COLO668 (cell line): ENCODE results near the gene TNNT2.

Source experiments
- DNase-seq: peaks from one replicate; lab custom pipeline; 2025; ENCODE audit not compliant: unreplicated experiment; lab: John Stamatoyannopoulos, UW

The TNNT2 gene

DNA sequence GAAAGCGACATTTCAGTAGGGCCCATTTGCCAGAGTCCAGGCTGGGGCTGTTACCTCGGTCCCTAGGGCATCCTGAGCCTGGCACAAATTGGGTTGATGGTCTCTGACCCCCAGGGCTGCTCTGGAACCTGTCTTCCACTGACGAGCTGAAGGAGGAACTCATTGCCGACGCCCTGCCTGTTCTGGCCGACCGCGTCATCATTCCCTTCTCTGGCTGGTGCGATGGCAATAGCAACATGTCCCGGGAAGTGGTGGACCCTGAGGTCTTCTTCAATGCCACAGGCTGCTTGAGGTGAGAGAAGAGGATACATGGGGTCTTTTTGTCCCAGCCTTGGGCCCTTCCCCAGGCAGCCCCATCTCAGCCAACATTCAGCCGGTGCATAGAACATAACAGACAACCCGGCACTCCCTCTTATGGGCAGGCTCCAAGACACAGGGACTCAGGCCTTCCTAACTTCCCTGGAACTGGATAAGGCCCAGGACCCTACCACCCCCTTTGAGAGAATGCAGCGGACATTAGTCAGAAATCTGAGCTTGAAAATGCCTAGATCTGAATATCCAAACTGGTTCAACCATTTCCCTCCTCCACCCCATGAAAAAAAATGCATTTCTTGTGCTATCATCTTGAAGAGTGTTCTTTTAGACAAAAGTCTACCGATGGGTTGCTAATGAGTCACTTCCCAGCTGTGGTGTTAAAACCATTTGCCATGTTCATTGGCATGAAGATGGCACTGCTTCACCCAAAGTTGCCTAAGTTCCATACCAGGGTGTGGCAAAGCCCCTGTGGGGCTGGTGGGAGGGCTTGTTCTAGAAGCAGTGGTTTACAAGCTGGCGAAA lies 58.8 kb downstream of the TNNT2 start:
- no peak for DNase-seq

DNA sequence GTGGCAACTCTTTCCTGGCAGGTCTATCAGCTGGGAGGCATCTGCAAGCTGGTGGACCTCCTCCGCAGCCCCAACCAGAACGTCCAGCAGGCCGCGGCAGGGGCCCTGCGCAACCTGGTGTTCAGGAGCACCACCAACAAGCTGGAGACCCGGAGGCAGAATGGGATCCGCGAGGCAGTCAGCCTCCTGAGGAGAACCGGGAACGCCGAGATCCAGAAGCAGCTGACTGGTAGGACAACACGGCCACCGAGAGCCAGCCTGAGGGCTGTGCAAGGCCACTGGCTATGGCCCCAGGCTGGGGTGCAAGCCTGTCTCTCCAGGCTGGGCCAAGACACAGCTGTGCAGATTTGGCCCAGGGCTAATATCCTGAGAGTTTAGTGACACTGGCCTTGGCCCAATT lies 59.9 kb downstream of the TNNT2 start:
- DNase-seq: no peak

DNA sequence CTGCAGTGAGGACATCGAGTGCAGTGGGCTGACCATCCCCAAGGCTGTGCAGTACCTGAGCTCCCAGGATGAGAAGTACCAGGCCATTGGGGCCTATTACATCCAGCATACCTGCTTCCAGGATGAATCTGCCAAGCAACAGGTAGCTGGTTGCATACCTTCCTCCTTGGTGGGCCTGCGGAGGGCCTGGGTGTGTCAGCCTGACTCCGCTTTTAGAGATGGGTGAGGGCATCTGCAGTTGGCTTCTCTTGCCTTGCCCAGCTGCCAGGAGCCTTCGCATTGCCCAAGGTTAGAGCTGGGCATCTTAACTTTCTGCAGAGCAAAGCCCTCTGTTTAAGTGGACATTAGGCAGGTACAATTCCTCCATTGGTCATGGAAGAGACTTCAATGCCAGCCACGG lies 60.9 kb downstream of the TNNT2 start:
- no peak for DNase-seq

DNA sequence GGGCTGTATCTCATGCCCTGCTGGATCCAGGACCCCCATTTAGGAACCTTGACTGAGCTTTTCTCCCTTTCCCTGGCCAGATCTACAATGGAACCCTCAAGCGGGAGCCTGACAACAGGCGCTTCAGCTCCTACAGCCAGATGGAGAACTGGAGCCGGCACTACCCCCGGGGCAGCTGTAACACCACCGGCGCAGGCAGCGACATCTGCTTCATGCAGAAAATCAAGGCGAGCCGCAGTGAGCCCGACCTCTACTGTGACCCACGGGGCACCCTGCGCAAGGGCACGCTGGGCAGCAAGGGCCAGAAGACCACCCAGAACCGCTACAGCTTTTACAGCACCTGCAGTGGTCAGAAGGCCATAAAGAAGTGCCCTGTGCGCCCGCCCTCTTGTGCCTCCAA lies 64.4 kb downstream of the TNNT2 start:
- no peak for DNase-seq

DNA sequence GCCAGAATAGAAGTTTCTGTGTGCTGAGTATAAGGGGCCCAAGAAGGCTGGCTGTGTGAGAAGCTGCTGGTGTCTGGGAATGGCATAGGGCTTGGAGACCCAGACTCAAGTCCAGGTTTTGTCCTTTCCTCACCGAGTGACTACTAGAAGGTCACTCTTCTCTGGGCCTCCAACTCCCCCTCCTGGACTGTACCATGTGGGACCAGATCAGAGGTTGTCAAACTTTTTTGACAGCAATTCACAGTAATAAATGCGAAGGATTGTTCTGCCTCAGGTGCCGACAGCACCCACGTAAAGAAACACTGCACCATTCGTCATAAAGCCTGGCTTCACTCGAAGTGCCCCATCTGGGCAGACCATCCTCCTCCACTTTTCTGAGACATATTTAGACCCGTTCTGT lies 65.2 kb downstream of the TNNT2 start:
- no peak for DNase-seq

DNA sequence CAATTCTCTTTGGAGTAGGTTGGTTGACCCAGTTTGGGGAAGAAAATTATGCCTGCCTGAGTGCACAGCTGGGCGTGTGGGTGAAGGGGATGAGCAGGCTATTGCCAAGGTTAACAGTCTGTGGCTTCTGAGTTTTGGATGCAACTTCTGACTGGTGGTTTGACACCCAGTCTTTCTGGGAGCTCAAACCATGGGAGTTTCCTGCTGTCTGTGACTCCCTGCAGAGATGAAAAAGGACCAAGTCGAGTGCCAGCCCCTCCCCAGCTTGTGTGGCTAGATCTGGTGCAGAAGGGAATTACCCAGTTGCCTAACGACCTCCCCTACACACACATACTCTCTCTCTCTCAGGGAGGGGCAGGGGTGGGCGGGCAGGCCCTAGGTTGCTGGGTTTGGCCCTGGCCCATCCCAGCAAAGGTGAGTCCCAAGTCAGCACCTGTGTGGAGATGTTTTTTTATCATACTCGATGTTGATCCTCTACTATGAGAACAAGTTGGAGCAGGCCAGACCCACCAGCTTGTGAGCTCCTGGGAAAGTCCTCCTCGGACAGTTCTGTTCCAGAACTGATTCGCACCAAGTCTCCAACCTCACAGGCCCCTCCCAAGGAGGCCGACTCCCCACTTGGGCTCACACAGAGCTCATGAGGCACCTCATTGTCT lies 66.0 kb downstream of the TNNT2 start:
- no peak for DNase-seq

DNA sequence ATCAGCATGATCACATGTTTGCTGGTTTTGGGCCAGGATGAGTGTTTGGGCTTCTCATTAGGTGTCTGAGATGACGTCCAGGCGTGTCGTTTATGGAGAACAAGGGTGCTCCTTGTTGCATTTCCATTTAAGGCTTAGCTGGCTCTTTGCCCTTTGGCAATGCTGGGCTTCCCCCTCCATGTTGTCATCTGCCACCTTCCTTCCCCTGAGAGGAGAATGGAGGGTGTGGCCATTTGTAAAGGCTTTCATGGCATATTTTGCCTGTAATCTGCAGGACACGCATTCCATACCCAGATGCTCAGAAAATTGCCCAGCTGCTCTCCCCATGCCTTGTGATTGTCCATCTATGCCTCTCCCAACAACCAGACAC lies 66.5 kb downstream of the TNNT2 start:
- DNase-seq: no peak

DNA sequence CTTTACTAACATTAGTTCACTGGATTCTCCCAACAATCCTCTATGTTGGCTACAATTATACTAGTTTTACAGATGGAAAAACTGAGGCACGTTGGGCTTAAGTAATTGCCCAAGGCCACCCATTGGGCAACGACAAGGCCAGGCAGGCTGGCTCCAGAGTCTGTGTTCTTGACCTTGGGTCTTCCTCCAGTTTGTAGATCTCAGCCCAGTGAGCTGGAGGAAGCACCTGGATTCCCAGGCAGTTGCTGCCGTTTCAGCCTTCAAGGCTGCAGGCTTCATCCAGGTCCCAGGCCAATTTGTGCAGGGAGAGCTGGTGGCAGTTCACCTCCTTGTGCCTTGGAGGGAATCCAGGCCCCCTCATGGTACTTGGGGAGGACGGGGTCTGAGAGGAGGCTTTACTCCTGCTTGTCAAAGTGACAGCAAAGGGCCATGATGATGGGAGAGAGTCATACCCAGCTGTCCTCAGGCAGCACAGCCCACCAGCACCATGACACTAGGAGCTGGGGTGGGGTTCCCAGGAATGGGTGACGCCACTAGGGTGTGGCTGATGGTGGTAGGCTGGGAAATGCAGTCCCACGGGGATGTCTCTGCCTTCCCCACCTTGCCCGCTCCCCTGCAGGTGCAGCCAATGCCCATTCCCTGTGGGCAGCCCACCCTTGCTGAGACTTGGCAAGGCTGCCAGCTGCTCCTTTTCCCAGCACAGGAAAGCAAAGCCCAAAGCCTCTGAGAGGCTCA lies 67.1 kb downstream of the TNNT2 start:
- no peak for DNase-seq

DNA sequence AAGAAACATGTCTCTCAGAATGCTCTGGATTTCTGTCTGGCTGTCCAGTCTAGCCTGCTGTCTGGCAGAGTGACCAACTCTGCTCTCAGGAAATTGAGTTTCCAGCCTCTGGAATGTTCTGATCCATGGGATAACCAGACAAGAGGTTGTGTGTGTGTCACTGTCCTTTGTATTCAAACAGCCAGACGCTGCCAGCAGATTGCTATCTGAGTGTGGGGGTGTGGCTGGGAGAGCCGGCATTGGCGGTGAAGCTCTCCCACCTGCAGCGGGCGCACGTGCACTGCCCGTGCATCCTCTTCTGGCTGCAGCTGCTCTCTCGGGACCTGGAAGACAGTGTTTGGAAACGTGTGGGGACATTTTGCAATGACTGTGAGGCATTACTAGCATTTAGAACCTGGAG lies 68.1 kb downstream of the TNNT2 start:
- DNase-seq: peak; percentile 91
